ENCODE data around the gene ADAT3.
"Not testable (repeated sequence)": the region's sequence is repeated elsewhere in the genome, so short reads cannot be mapped to it uniquely, and the experiment has no call there.

ADAT3 gene

DNA sequence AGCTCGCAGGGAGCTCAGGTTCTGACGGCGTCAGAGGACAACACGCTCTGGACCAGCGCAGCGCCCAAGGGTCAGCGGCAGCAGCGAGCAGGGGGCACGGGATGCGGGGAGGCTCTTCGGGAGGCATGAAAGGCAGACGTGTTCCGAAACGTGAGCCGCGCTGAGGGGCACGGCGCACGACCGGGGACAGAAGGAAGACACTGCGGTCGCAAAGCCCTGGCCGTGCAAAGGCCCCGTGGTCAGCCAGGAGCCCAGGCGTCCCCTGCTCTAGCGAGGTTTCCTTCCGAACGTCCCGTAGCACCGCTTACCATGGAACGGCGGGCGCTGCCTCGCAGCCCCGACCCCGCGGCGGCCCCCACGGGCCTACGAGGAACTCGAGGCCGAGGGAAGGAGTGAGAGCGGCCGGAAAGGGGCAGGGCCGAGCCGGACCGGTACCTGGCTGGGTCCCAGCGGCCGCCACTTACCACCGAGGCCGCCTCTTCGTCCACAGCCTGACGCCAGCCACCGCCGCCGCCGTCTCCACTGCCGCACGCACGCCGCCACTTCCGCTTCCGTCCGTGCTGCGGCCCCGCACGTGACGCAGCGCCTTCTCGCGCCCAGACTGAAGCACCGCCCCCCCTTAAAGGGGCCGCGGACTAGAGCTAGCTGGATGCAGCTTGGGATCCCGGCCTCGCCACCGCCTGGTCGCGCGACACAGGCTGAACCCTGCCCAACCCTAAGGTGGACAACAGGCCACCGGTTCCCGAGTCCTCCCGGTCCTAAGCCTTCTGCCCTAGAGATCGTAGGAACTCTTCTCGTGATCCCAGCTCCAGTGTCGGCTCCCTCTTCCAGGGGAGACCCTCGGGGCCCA, 29.3 kb upstream of the ADAT3 start:
- Mint-ChIP-seq H3K9me3 (no peaks in the 10 kb centered on the region), H3K4me3 (peak overlapping the region; percentile 95), H3K4me1 (peaks cover 28% of the 10 kb centered on the region), H3K27ac (peak overlapping the region; percentile 94), H3K36me3 (peaks cover 59% of the 10 kb centered on the region)
- peak; percentile 82 to 92 for DNase-seq (ENCODE audit: low spot score in 2 of 2)
- ATAC-seq, result peak; percentile 96

DNA sequence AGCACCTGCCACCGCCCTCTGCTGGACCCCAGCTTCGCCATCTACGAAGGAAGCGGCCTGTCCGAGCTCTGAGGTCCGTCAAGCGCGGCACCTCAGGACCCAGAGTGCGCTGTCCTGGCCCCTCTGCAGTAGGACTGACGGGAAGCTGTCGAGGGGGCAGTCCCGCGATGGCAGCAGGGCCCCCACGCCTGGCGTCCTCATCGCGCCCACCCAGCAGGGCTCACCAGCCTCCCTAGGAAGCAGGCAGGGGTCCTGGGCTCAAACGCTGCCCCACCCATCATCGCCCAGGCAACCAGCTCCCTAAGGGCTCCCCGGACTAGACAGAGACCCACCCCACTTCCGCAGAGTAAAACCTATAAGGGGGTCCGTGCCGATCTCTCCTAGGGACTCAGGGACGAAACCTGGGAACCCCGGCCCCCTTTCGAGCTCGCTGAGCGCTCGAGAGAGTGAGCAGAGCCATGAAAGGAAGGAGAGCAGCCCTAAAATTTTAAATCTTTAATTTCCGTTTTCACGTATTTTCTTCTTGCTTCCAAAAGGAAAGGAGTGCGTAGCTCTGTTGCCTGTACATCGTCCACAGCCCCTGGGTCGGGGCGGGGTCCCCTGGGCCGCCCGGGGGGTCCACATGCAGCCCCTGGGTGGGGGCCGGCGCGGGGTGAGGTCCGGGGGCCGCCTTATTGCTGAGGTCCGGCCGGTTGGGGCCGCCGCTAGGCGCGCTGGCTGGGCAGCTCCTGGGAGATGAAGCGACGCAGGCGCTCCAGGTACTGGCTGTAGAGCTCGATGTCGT, 28.5 kb upstream of the ADAT3 start:
- peak overlapping the region; percentile 95 for H3K4me3 Mint-ChIP-seq
- peaks cover 28% of the 10 kb centered on the region for H3K4me1 Mint-ChIP-seq
- peak; percentile 9 for ATAC-seq
- not testable (repeated sequence) for DNase-seq (ENCODE audit: low spot score in 2 of 2); H3K9me3 Mint-ChIP-seq
- peaks cover 56% of the 10 kb centered on the region for H3K36me3 Mint-ChIP-seq
- peak overlapping the region; percentile 94 for H3K27ac Mint-ChIP-seq

DNA sequence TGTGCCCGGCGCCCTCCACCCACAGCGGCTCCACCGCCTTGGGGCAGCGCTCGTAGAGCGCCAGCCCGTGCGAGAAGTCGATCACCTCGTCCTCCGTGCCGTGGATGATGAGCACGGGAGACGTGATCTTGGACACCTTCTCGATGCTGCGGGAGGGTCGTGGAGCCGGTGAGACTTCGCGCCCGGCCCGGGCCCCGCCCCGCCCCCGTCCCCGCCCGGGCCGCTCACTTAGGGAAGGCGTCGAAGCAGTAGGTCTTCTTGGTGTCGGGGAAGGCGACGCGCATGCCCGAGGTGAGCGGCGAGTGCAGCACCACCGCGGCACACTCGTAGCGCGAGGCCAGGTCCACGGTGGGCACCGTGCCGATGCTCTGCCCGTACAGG, 27.9 kb upstream of the ADAT3 start:
- not testable (repeated sequence) for H3K9me3 Mint-ChIP-seq; ATAC-seq; H3K27ac Mint-ChIP-seq; DNase-seq (ENCODE audit: low spot score in 2 of 2); H3K4me3 Mint-ChIP-seq
- Mint-ChIP-seq H3K4me1 (peaks cover 32% of the 10 kb centered on the region), H3K36me3 (peaks cover 54% of the 10 kb centered on the region)

DNA sequence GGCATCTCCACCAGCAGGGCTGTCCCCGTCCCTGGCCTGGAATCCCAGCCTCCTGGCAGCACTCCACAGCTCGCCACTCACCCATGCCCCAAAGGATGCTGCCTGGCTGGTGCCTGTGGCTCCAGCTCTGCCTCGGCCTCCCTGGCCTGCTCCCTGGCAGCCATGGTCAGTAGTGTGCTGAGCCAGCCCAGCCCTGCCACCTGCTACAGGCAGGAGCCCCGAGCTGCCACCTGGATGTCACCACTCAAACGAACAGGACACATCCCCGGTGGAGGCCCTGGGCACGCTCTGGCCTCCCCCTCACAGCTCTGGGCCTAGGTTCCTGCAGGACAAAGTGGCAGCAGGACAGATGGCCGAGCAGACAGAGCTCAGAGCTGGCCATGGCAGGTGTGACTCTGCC, 26.6 kb upstream of the ADAT3 start:
- Mint-ChIP-seq H3K36me3 (peaks cover 42% of the 10 kb centered on the region), H3K4me1 (peaks cover 37% of the 10 kb centered on the region), H3K27ac (peak overlapping the region; percentile 54)
- not testable (repeated sequence) for H3K9me3 Mint-ChIP-seq; ATAC-seq; DNase-seq (ENCODE audit: low spot score in 2 of 2); H3K4me3 Mint-ChIP-seq

DNA sequence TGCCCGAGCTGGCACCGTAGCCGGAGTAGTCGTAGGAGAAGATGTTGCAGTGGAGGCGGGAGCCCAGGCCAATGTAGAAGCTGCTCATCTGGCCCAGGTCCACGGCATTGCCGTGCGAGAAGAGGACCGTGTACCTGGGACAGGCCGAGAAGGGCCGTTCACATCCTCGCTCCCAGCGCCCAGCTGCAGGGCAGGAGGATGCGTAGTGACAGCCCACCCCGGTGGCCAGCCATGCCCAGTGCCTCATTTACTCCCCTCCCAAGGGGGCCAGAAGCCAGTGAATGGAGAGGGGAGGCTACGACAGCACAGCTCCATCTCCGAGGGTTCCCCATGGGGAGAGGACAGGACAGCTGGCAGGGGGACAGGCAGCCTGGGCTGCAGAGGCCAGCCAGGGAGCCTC, 25.2 kb upstream of the ADAT3 start:
- DNase-seq (ENCODE audit: low spot score in 2 of 2); H3K9me3 Mint-ChIP-seq; ATAC-seq: not testable (repeated sequence)
- H3K4me1 Mint-ChIP-seq, result peaks cover 35% of the 10 kb centered on the region
- H3K4me3 Mint-ChIP-seq, result peak overlapping the region; percentile 99
- peak overlapping the region; percentile 60 for H3K27ac Mint-ChIP-seq
- H3K36me3 Mint-ChIP-seq, result peaks cover 42% of the 10 kb centered on the region

DNA sequence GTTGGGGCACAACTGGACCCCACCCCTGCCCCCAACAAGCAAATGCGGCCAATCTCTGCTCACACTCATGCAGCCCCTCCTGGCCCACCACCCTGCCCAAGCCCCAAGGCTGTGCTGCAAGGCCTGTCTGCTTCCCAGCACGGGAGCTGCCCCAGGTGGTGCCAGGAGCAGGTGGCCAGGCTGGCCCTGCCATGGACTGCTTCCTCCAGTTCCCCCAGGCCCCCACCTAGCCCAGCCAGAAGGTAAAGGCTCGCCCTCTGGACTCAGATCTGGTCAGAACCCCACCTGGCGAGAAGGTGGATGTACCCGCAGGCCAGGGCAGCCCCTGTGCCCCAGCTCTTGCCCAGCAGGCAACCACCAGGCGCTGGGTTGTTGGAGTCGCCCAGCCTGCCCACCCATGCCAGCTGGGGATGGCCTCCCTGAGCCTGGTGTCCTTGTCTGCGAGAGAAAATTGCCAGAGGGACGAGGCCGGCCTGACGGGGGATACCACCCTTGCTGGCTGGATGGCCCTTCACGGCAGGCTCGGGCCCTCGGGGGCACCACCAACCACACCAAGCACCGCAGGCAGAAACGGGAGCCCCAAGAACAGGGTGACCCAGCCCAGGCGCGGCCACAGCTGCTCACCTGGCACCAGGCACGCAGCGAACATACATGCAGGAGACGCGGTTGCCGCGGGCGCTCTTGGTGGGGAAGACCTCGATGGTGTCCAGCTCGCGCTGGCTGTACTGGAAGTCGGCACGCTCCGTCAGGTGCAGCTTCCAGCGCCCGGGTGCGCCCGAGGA, 24.4 kb upstream of the ADAT3 start:
- DNase-seq (ENCODE audit: low spot score in 2 of 2), result no peak
- ATAC-seq, result no peak
- no peaks in the 10 kb centered on the region for H3K9me3 Mint-ChIP-seq
- peak overlapping the region; percentile 60 for H3K27ac Mint-ChIP-seq
- H3K36me3 Mint-ChIP-seq, result peaks cover 33% of the 10 kb centered on the region
- H3K4me1 Mint-ChIP-seq, result peaks cover 35% of the 10 kb centered on the region
- peak overlapping the region; percentile 99 for H3K4me3 Mint-ChIP-seq

DNA sequence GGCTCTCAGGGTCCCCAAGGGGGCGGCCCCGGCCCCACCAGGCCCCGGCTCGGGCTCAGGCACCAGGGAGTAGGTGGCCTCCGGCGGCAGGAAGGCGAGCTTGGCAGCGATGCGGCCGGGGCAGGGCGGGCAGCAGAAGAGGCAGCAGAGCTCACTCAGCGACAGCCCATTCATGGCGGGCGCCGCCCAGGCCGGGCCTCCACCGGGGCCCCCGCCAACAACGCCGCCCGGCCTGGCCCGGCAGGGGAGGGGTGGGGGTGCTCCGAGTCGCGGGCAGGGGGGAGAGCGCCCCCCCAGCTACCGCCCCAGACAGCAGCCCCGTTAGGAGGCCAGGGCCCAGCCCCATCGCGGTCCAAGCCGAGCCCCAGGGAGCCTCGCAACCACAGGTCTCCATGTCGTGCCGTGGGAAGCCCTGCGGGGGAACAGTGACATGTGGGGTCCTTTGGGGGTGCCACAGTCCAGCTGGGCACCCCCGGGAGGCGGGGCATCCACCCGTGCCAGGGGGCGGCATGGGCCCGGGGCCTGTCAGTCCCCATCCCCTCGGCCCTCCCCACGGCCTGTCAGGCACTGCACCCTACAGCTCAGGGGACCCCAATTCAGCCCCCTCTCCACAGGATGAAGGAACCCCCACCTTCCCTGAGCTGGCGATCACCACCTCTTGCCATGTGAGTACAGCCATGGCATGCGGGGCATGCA, 23.7 kb upstream of the ADAT3 start:
- peak overlapping the region; percentile 99 for H3K4me3 Mint-ChIP-seq
- H3K27ac Mint-ChIP-seq, result peak overlapping the region; percentile 96
- ATAC-seq; DNase-seq (ENCODE audit: low spot score in 2 of 2); H3K9me3 Mint-ChIP-seq: not testable (repeated sequence)
- peaks cover 35% of the 10 kb centered on the region for H3K4me1 Mint-ChIP-seq
- H3K36me3 Mint-ChIP-seq, result peaks cover 26% of the 10 kb centered on the region

DNA sequence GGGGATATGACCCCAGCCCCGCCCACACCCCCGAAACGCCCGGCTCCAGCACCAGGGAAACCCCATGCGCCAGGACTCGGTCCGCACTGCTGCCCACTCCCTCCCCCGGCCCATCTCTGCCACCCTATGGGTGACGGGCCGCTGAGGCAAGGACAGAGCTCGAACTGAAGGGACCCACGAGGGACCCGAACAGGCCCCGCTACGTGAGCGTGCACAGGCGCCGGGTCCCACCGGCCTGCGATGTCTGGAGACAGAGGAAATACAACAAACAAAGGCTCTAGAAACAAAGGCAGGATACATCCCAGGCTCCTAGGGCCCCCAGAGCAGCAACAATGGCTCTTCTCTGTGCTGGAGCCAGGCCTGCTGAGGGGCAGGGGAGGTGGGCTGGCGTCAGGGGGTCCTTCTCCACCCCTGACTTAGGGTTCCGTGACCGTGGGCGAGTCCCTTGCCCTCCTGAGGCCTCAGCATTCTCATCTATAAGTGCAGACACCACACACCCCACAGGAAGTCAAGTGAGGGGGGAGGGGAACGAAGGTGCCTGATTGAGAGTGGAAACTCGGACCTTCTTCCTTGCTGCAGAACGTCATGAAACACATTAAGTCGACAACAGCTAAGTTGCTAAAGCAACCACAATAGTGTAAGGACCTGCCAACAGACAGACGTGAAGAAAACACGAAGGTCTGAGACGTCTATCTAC, 23.0 kb upstream of the ADAT3 start:
- peak overlapping the region; percentile 99 for H3K4me3 Mint-ChIP-seq

DNA sequence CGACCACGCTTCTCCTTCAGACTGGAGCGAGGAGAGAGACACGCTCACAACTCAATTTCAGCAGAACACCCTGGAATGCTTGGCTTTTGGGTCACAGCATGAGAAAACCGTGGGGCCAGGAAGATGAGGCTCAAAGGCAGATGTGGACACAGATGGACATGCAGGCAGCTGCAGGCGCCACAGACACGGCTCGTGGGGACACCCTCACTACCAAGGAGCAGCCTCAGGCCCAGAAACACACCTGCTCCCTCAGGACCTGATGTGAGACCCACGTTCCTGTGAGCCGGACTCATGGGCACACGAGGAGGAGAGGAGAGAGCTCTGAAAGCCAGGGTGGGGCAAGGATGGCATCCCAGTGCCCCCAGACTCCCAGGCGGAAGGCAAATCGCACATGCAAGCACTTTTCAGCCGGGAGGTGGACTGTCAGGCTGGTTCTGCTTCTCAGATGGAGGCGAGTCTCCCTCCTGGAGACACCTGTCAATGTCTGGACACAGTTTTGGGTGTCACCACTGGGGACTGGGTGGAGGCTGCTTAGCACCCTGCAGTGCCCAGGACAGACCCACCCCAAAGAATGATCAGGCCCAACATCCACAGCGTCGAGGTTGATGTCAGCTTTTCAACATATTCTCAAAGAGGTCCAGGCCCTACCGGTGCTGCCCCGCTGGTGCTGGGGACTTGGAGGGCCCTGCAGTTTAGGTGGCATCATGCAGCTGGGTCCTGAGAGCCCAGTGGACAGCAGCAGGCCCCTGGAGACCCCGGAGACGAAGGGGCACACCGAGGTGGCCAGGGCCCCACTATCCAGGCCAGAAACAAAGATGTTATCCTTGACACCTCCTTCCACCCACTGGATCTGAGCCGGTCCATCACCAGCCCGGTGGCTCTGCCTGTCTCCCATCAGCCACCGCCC, 22.2 kb upstream of the ADAT3 start:
- Mint-ChIP-seq H3K4me1 (peaks cover 35% of the 10 kb centered on the region), H3K27ac (peak overlapping the region; percentile 96), H3K4me3 (peak overlapping the region; percentile 99), H3K36me3 (peaks cover 30% of the 10 kb centered on the region), H3K9me3 (no peaks in the 10 kb centered on the region)
- ATAC-seq, result no peak
- no peak for DNase-seq (ENCODE audit: low spot score in 2 of 2)

More for the DNA sequence above, 23.0 kb upstream of the ADAT3 start:
- peaks cover 35% of the 10 kb centered on the region for H3K4me1 Mint-ChIP-seq
- H3K36me3 Mint-ChIP-seq, result peaks cover 27% of the 10 kb centered on the region
- peak overlapping the region; percentile 96 for H3K27ac Mint-ChIP-seq
- peak; percentile 71 for ATAC-seq
- DNase-seq (ENCODE audit: low spot score in 2 of 2), result peak; percentile 36 to 84
- H3K9me3 Mint-ChIP-seq, result no peaks in the 10 kb centered on the region

DNA sequence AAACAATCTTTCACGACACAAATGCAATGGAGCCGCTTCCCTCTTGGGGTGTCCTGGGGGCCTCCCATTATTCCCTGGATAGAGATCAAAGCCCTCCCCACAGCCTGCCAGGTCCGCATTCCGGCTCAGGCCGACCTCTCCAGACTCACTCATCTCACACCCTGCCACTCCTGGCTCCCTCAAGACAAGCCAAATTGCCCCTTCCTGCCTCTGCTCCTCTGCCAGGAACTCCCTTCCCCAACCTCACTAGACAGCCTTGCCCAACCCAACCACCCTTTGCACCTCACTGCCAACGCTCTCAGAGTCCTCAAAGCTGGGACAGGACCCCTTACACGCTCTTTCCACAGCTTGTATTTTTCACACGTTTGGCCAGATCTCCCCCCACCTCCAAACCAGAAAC, 21.4 kb upstream of the ADAT3 start:
- no peaks in the 10 kb centered on the region for H3K9me3 Mint-ChIP-seq
- ATAC-seq (no peak), DNase-seq (ENCODE audit: low spot score in 2 of 2) (no peak)
- peak overlapping the region; percentile 96 for H3K27ac Mint-ChIP-seq
- H3K4me3 Mint-ChIP-seq, result peak overlapping the region; percentile 99
- H3K4me1 Mint-ChIP-seq, result peaks cover 30% of the 10 kb centered on the region
- peaks cover 23% of the 10 kb centered on the region for H3K36me3 Mint-ChIP-seq

DNA sequence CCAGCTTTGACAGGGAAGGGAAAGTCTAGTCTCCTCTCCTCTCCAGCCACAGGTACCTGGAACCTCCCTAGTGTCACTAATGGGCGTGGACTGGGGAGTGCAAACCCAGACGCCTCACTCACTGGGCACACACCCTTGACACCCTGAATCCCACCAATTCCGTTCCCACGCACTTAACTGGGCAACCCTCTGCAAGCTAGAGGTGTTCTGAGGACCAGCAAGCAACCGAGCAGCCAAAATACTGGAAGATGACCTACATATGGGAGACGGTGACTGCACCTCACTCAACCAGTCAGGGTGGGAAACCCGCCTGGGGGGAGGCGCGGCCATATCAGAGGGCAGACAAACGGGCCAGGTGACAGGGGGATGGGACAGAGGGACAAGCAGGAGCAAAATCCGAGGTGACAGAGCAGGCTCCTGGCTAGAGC, 20.9 kb upstream of the ADAT3 start:
- peak overlapping the region; percentile 99 for H3K4me3 Mint-ChIP-seq
- DNase-seq (ENCODE audit: low spot score in 2 of 2) (no peak), ATAC-seq (peak; percentile 12)
- peak overlapping the region; percentile 96 for H3K27ac Mint-ChIP-seq
- peaks cover 29% of the 10 kb centered on the region for H3K4me1 Mint-ChIP-seq
- peaks cover 20% of the 10 kb centered on the region for H3K36me3 Mint-ChIP-seq
- no peaks in the 10 kb centered on the region for H3K9me3 Mint-ChIP-seq

DNA sequence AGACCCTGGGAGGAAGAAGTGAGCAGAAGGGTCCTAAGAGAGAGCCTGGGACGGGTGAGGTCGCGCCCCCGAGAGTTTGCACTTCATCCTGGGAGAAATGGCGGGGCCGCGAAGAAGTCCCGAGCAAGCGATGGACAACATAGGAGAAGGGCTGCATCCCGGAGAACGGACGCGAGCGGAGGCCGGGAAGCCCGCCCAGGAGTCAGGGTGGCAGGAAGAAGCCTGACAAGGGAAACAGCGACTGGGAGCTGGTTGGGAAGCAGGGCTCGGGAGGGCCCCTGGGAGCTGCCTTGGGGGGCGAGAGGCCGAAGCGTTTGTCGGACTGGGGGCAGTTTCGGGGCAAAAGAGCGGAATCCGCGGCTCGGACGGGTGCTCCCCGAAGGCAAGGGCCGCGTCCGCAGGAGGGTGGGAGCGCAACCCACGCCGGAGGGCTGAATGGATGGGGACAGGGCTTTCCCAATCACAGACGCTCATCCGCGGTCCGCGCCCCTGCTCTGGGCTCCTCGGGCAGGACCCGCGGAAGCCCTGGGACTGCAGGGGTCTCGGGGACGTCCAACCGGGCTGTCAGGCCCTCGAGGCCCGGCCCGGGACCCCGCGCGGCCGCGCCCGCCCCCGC, 20.4 kb upstream of the ADAT3 start:
- H3K9me3 Mint-ChIP-seq, result no peaks in the 10 kb centered on the region

More for the DNA sequence above, 20.4 kb upstream of the ADAT3 start:
- DNase-seq (ENCODE audit: low spot score in 2 of 2) (no peak), ATAC-seq (peak; percentile 1)
- Mint-ChIP-seq H3K4me3 (peak overlapping the region; percentile 99), H3K4me1 (peaks cover 30% of the 10 kb centered on the region), H3K27ac (peak overlapping the region; percentile 96), H3K36me3 (peaks cover 20% of the 10 kb centered on the region)

All from stimulated activated effector memory CD8-positive, alpha-beta T cell treated with anti-CD3 and anti-CD28 coated beads, Interleukin-12 subunit alpha, Interleukin-12 subunit beta, amount 100 ng/mL, for 72 hours (primary cell).